ENCODE data around the gene ZNF578.
A peak's percentile ranks its signal among the peaks of the same experiment; 100 is the strongest.
"Not testable (repeated sequence)": the region's sequence is repeated elsewhere in the genome, so short reads cannot be mapped to it uniquely, and the experiment has no call there.

Gene ZNF578

GRCh38 chr19:52527134-52527955 lies 74.0 kb downstream of the ZNF578 start, which contains the start of gene ZNF808:
TSS of gene ZNF808 (plus strand) at chr19:52527668. CDS start at chr19:52543285, 15,617 bp downstream.
- Histone ChIP-seq H3K9me3 (ENCODE audit: severe bottlenecking) (no peaks in the 10 kb centered on the region), H3K4me3 (ENCODE audit: low read depth, low read length) (peak within 1 kb of the TSS; percentile 91), H3K36me3 (peaks cover 4% of the 10 kb centered on the region; the same call in 1 of the 2 replicates), H3K27me3 (ENCODE audit: insufficient read depth, low read depth, severe bottlenecking) (no peaks in the 10 kb centered on the region), H3K27ac (peak within 1 kb of the TSS; percentile 89)
- TF ChIP-seq CTCF (IDR thresholded peaks at IDR 0.05; ENCODE audit: low read depth, low read length): peak; percentile 67
- DNase-seq: peak; percentile 96

GRCh38 chr19:52527956-52528351 lies 74.6 kb downstream of the ZNF578 start:
- H3K9me3 ChIP-seq (ENCODE audit: severe bottlenecking): no peaks in the 10 kb centered on the region
- H3K4me3 ChIP-seq (ENCODE audit: low read depth, low read length): peak overlapping the region; percentile 91
- H3K27ac ChIP-seq: peak overlapping the region; percentile 86
- peak; percentile 12 for DNase-seq
- peaks cover 4% of the 10 kb centered on the region for H3K36me3 ChIP-seq
- H3K27me3 ChIP-seq (ENCODE audit: insufficient read depth, low read depth, severe bottlenecking): no peaks in the 10 kb centered on the region
- no peak for TF ChIP-seq CTCF (IDR thresholded peaks at IDR 0.05; ENCODE audit: low read depth, low read length)

GRCh38 chr19:52532480-52532879 lies 79.1 kb downstream of the ZNF578 start:
- Histone ChIP-seq H3K4me3 (ENCODE audit: low read depth, low read length) (no peak overlapping the region), H3K36me3 (peaks cover 7% of the 10 kb centered on the region), H3K27me3 (ENCODE audit: insufficient read depth, low read depth, severe bottlenecking) (no peaks in the 10 kb centered on the region), H3K9me3 (ENCODE audit: severe bottlenecking) (no peaks in the 10 kb centered on the region), H3K27ac (no peak overlapping the region)
- TF ChIP-seq CTCF (IDR thresholded peaks at IDR 0.05; ENCODE audit: low read depth, low read length): no peak
- DNase-seq: no peak

- no peaks in the 10 kb centered on the region for H3K9me3 ChIP-seq (ENCODE audit: severe bottlenecking)
- H3K27me3 ChIP-seq (ENCODE audit: insufficient read depth, low read depth, severe bottlenecking): no peaks in the 10 kb centered on the region
- H3K4me3 ChIP-seq (ENCODE audit: low read depth, low read length): no peak overlapping the region
- H3K27ac ChIP-seq: no peak overlapping the region
- no peak for TF ChIP-seq CTCF (IDR thresholded peaks at IDR 0.05; ENCODE audit: low read depth, low read length)
- H3K36me3 ChIP-seq: peaks cover 3% of the 10 kb centered on the region
- DNase-seq: no peak
Observed at GRCh38 chr19:52533901-52534300, 80.5 kb downstream of the ZNF578 start.

- H3K27ac ChIP-seq: peak overlapping the region; percentile 51; the same call in 1 of the 2 replicates
- peak overlapping the region; percentile 83 for H3K4me3 ChIP-seq (ENCODE audit: low read depth, low read length)
- not testable (repeated sequence) for H3K9me3 ChIP-seq (ENCODE audit: severe bottlenecking); H3K36me3 ChIP-seq; H3K27me3 ChIP-seq (ENCODE audit: insufficient read depth, low read depth, severe bottlenecking)
- DNase-seq: peak; percentile 32
Observed at GRCh38 chr19:52535385-52535770, 82.0 kb downstream of the ZNF578 start.

- Histone ChIP-seq H3K27ac (peak overlapping the region; percentile 94), H3K4me3 (ENCODE audit: low read depth, low read length) (peak overlapping the region; percentile 83), H3K36me3 (peaks cover 5% of the 10 kb centered on the region), H3K9me3 (ENCODE audit: severe bottlenecking) (no peaks in the 10 kb centered on the region), H3K27me3 (ENCODE audit: insufficient read depth, low read depth, severe bottlenecking) (no peaks in the 10 kb centered on the region)
- TF ChIP-seq CTCF (IDR thresholded peaks at IDR 0.05; ENCODE audit: low read depth, low read length): no peak
- peak; percentile 93 for DNase-seq
Observed at GRCh38 chr19:52535771-52536447, 82.6 kb downstream of the ZNF578 start.
